Uterus (tissue), 4 donors: Measurements from ENCODE around the gene CIRBP. TPM values are rescaled to one million over a fixed set of nuclear protein-coding genes. Genes with fewer than 3 reads are reported as not detected.

ENCODE experiments used
- DNase-seq, 2 donors: peaks; one replicate each; pipeline ENCODE4 v3.0.0-alpha.2; 2019 to 2020
- H3K27ac ChIP-seq, 2 donors: fragments of 200-600 bp; sonication (generic); 1 replicate in 1 of 2; 2 replicates in 1 of 2; pipeline ENCODE4 v1.5.1; 2016 to 2018
- H3K27me3 ChIP-seq, 2 donors: fragments of 200-600 bp; sonication (generic); one replicate each; pipeline ENCODE4 v1.5.1; 2018 to 2019; ENCODE audit warnings: control low read depth in 1 of 2
- H3K36me3 ChIP-seq, 2 donors: fragments of 200-600 bp; sonication (generic); one replicate each; pipeline ENCODE4 v1.5.1; 2019; ENCODE audit warnings: control low read depth in 1 of 2
- H3K4me1 ChIP-seq, 2 donors: fragments of 200-600 bp; sonication (generic); one replicate each; pipeline ENCODE4 v1.5.1; 2018 to 2019; ENCODE audit warnings: control low read depth in 1 of 2
- H3K4me3 ChIP-seq, 2 donors: fragments of 200-600 bp; sonication (generic); 1 replicate in 1 of 2; 2 replicates in 1 of 2; pipeline ENCODE4 v1.5.1; 2018 to 2019; ENCODE audit warnings: mild to moderate bottlenecking in 1 of 2
- H3K9me3 ChIP-seq, 2 donors: fragments of 200-600 bp; sonication (generic); one replicate each; pipeline ENCODE4 v1.5.1; 2019; ENCODE audit warnings: control low read depth in 1 of 2
- CTCF ChIP-seq, 4 experiments: fragments of 200-600 bp in 2 of 4; fragments of 450-650 bp in 2 of 4; sonication (generic) in 2 of 4; IDR thresholded peaks; one replicate each; pipeline ENCODE4 v1.5.1; 2016 to 2019; ENCODE audit warnings: antibody characterized with exemption in 4 of 4, mild to moderate bottlenecking in 2 of 4, moderate library complexity in 1 of 4
- POLR2A ChIP-seq, 2 donors: fragments of 450-650 bp; IDR thresholded peaks; one replicate each; pipeline ENCODE4 v1.6.1; 2016; ENCODE audit warnings: antibody characterized with exemption in 2 of 2, mild to moderate bottlenecking in 1 of 2, moderate library complexity in 1 of 2
- intact Hi-C: fragments of 100-400 bp; cut with DNase I; formaldehyde crosslinking; loops from one replicate; pipeline ENCODE4 v1.15.1; 2023; ENCODE audit warnings: low total_unique reads
- total RNA-seq, 4 donors: library from RNA; depleted of rRNA in 3 of 4; stranded (reverse); fragments of >200 nt in 3 of 4; gene quantifications; one replicate each; pipeline versions ENCODE4 v1.1.0 to v1.2.4, GENCODE V29; 2014 to 2023
- donor health status: DM: yes; HTN: yes; CAD: no.

The CIRBP gene
- total RNA-seq, 4 donors from 2014 or later = 235 to 950 (median 535) TPM

GRCh38 chr19:1275260-1275975, 6.3 kb downstream of the CIRBP start, which contains the start of gene FAM174C:
FAM174C (plus strand) TSS chr19:1275530; CDS start chr19:1275550, 20 bp downstream.
- peak; percentile 94 to 95 for DNase-seq
- Histone ChIP-seq H3K27ac (peak within 1 kb of the TSS; percentile 98), H3K9me3 (no peaks in the 10 kb centered on the region), H3K4me3 (peak within 1 kb of the TSS; percentile 65 to 71), H3K4me1 (peaks cover 14 to 45% of the 10 kb centered on the region in 2 donors), H3K36me3 (no peaks in the 10 kb centered on the region), H3K27me3 (no peaks in the 10 kb centered on the region)
- TF ChIP-seq CTCF (IDR thresholded peaks at IDR 0.05) (peak in 1 of 4 experiments; percentile 22), POLR2A (IDR thresholded peaks at IDR 0.05) (peak; percentile 47 to 78)
- intact Hi-C loops = no loop called here

GRCh38 chr19:1275976-1276627, 7.0 kb downstream of the CIRBP start:
- intact Hi-C loops = no loop called here
- Histone ChIP-seq H3K4me3 (peak overlapping the region; percentile 65 to 71), H3K4me1 (peaks cover 7 to 39% of the 10 kb centered on the region in 2 donors), H3K36me3 (no peaks in the 10 kb centered on the region), H3K9me3 (no peaks in the 10 kb centered on the region), H3K27ac (peak overlapping the region; percentile 98), H3K27me3 (no peaks in the 10 kb centered on the region)
- DNase-seq = no peak
- TF ChIP-seq POLR2A (IDR thresholded peaks at IDR 0.05) (no peak), CTCF (IDR thresholded peaks at IDR 0.05) (no peak)

GRCh38 chr19:1276628-1277022, 7.5 kb downstream of the CIRBP start:
- TF ChIP-seq POLR2A (IDR thresholded peaks at IDR 0.05) = no peak
- no peak for TF ChIP-seq CTCF (IDR thresholded peaks at IDR 0.05)
- intact Hi-C loops = no loop called here
- H3K36me3 ChIP-seq = no peaks in the 10 kb centered on the region
- no peaks in the 10 kb centered on the region for H3K9me3 ChIP-seq
- peaks cover 2 to 35% of the 10 kb centered on the region in 2 donors for H3K4me1 ChIP-seq
- peak overlapping the region; percentile 98 for H3K27ac ChIP-seq
- no peak overlapping the region for H3K4me3 ChIP-seq
- DNase-seq = no peak
- no peaks in the 10 kb centered on the region for H3K27me3 ChIP-seq

GRCh38 chr19:1277061-1277460, 7.9 kb downstream of the CIRBP start:
- no peak for TF ChIP-seq CTCF (IDR thresholded peaks at IDR 0.05)
- no peak for TF ChIP-seq POLR2A (IDR thresholded peaks at IDR 0.05)
- H3K4me3 ChIP-seq = no peak overlapping the region
- H3K27me3 ChIP-seq = no peaks in the 10 kb centered on the region
- intact Hi-C loops = no loop called here
- H3K9me3 ChIP-seq = no peaks in the 10 kb centered on the region
- H3K4me1 ChIP-seq = peaks cover 0 to 30% of the 10 kb centered on the region in 2 donors
- H3K36me3 ChIP-seq = no peaks in the 10 kb centered on the region
- DNase-seq = no peak
- H3K27ac ChIP-seq = no peak overlapping the region

- DNase-seq = no peak
- no peak for TF ChIP-seq POLR2A (IDR thresholded peaks at IDR 0.05)
- TF ChIP-seq CTCF (IDR thresholded peaks at IDR 0.05) = no peak
- Histone ChIP-seq H3K27ac (no peak overlapping the region), H3K36me3 (no peaks in the 10 kb centered on the region), H3K9me3 (no peaks in the 10 kb centered on the region), H3K4me3 (no peak overlapping the region), H3K4me1 (peaks cover 0 to 26% of the 10 kb centered on the region in 2 donors), H3K27me3 (no peaks in the 10 kb centered on the region)
- intact Hi-C loops = no loop called here
Observed at GRCh38 chr19:1278074-1278473, 8.9 kb downstream of the CIRBP start.
